Measurements from ENCODE around the gene FYB1.
"Not testable (repeated sequence)": the region's sequence is repeated elsewhere in the genome, so short reads cannot be mapped to it uniquely, and the experiment has no call there.

The FYB1 gene

DNA sequence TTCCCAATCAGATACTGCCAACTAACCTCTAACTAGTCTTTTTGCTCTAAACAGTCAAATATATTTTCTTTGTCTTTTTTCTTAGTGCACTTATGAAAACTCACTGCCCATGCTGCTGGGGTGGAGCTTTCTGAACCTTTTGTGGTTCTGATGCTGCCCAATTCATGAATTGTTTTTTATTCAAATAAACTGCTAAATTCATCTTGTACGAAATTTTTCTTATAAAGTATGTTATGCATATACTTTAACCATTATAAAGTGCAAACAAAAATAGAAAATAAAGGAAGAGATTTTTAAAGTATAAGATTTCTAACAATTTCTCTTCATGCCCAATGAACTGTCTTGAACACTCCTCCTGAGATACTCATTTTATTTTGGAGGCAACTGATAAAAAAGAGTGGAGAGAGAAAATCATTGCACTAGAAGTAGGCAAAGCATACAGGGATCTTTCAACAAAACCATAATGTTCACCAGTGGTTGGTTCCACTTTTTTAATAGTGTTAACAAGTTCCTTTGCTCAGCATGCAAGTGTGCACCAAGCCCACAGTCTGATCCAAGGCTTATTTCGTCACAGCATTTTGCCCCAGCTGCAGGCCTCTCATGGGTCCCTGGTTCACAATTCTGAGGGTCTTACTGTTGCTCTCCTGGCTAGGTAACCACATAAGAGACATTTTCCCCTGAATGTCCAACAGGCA, 6.2 kb upstream of the FYB1 start:
- no peak for DNase-seq

DNA sequence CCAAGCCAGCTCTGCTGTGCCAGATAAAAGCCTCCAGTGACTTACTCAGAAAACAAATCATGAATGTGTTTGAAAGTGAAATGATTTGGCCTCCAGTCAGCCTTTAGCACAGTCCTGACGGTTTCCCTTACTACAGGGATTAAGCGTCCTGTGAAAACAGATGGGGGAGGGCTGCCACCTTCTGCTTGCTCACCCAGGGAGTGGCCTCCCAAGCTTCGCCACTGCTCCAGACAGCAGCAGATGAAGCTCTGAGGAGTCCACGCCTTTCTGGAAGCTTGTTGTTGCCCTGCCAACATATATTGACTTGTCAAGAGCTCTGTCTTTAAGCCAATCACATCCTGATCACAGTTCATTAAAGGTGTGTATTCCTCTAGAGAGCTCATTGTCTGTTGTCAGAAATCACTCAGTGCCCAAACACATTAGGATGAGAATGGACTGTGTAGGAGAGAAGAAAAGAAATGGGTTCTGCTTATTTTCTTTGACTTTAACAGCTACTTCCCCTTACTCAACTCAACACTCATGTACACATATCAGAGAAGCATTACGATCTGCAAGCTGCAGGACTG, 4.9 kb upstream of the FYB1 start:
- no peak for DNase-seq

DNA sequence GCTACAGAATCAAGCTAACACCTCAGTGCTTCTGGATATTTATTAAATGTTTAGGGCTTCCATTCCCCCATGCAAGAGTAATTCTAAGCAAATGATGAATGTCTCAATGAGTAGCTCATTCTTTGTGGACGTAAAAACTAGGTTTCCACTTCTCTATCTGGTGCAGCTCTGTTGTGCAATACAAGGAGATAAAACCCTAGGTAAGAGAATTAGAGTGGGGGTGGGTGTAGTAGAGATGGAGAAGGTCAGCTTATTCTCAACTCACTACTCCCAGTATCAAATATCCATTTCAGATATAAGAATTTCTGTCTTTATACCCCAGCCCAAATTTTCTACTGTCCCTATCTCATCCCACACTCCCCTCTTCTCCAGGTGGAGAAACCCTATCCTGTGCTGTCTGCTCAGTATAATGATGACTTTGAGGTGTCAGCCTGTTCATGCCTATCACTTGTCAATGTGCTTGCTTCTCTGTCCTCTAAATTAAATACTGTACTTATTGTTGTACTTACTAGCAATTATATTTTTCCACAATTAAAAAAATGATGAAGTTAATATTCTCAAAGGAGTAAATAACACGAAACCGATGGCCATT, 4.3 kb upstream of the FYB1 start:
- DNase-seq = no peak

- not testable (repeated sequence) for DNase-seq
Observed at GRCh38 chr5:39221671-39222070, 2.3 kb upstream of the FYB1 start.

GRCh38 chr5:39220280-39221030, 1.1 kb upstream of the FYB1 start:
- no peak for DNase-seq

- DNase-seq = no peak
Observed at GRCh38 chr5:39218482-39219402, 621 bp downstream of the FYB1 start.

DNA sequence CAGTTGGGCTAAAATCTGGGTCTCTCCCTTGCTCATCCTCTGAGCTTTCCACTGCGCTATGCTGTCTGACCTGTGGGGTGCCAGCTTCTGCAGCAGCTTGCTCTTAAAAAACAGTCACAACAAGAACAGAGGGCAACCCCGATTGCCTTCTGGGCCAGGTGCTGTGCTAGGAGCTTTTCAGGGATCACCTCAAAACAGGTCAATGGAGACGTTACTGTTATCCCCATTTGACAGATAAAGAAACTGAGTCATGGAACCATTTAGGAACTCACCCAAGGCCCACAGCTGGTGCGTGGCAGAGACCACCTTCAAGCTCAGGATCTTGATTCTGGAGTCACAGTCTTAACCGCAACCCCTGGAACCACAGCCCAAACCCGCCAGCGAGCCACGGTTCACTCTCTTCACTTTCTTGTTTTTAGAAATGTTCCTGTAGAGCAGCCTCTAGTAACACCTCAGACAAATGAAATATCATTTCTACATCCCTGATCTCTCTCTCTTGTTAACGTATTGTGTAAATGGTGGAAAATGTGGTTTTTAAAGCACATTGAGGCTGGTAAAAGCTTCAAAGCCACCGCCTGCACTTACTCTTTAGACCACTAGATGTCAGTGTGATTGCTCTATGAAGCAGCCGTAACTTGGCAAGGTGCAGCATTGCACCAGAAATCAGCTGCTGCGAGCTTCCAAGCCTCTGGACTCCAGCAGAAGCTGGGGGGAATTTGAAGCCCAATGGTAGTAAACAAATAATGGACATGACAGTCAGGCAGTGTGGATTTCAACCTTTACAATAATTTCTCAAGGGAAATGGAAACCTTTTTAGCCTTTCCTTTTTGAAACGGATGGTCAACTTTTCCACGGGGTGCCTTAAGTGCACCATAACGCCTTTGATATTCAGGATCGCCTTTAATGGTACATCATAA, 1.7 kb downstream of the FYB1 start:
- DNase-seq = peak; percentile 87

- no peak for DNase-seq
Observed at GRCh38 chr5:39216631-39217030, 2.7 kb downstream of the FYB1 start.

DNA sequence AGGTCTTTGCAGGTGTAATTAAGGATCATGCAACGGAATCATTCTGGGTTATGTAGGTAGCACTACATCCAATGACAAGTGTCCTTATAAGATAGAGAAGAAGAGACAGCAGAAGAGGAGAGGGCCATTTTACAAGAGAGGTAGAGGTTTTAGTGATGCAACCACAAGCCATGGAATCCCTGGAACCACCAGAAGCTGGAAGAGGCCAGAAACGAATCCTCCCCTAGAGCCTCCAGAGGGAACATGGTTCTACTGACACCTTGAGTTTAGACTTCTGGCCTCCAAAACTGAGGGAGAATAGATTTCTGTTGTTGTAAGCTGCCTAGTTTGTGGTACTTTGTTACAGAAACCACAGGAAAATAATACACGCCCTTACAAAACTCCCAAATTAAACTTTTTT, 3.5 kb downstream of the FYB1 start:
- DNase-seq = no peak

- no peak for DNase-seq
Observed at GRCh38 chr5:39214912-39215709, 4.3 kb downstream of the FYB1 start.

DNA sequence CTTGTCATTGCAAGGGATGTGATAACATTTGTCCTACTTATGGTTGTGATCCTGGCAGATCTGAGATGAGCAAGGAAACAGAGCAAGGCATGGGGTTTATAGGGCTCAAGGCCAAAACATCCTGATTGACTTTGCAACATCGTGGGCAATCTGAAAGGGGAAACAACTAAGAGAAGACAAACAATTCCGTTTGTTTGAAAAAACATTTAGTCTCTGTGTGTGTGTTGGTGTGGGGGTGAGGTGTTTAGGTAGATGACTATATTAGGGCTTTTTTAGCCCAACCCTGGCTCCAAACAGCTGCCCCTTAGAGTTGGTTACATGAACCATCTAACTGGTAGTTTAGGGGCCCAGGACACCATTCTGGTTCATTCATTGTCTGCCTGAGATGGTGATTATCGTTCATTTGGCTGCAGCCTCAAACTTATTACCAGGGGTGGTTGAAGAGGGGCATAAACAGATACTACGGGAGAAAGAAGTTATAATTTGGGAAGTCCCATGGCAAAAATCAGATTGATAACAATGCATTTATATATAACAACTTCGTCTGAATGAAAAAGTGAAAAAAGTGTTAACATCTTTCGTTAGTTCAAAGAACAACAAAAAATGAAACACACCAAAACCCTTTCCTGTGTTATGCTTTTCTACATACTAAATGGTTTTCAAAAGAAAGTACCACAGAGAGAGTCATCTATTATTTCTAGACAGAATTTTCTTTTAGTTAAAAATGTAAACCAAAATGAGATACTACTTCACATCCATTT, 5.7 kb downstream of the FYB1 start:
- no peak for DNase-seq

DNA sequence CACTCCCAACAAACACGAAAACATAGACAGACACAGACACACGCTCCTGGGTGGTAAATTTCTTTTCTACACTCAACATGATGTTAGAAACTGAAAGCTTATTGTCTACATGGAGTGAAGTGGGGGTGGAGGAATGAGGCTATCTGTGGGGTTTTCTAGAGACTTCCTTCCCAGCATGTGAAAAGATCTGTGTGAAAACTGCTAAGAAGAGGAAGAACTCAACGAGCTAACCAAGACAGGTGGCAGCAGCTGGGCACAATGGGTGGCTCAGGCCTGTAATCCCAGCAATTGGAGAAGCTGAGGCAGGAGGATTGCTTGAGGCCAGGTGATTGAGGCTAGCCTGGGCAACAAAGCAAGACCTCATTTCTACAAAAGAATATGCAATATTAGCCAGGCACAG, 7.6 kb downstream of the FYB1 start:
- DNase-seq = no peak

DNA sequence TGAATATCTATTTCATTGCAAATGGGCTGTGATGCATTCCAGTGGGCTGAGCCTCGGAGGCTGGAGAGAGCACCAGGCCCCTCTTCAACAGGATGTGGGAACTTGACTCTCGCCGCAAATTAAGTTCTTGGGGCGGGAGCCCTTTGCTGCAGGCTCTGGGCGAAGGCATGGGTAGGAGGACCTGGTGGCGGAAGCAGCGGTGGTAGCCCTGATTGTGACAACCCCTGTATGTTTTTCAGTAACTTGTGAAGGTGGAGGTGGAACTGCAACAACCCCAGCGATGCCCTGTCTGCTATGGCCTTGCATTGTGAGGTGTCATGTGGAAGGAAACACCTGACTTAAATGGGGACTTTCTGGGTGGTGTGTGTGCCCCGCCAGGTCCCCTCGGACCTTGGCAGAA, 9.4 kb downstream of the FYB1 start:
- DNase-seq = peak; percentile 81

GRCh38 chr5:39208471-39208870, 10.9 kb downstream of the FYB1 start:
- no peak for DNase-seq

DNA sequence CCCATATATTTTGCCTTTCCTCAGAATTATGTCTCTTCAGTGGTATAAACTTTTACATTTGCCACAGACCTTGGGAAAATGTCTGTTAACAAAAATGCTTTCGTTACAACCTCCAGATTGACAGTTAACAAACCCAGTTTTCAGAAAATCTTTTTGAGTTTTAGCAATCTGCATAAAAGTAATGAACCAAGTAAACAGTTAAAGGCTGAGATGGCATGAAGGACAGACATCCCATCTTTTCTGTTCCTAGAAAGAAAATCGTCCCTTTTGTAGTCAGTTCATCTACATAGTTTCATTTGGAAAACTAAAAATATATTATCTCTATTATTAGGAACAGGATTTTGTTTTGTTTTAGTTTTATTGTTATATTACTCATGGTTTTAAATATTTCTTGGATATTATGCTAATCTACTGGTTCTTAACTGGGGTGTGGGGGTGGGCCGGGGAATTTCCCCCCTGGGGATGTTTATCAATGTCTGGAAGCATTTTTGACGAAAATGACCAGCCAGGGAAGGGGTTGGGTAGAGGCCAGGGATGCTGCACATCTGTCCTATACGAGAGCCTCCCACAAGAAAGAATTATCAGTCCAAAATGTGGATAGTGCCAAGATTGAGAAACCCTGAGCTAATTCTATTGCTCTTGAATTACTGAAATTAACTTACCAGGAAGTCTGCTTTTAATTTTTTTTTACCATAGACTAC, 11.9 kb downstream of the FYB1 start:
- no peak for DNase-seq

- no peak for DNase-seq
Observed at GRCh38 chr5:39206630-39207321, 12.6 kb downstream of the FYB1 start.

- DNase-seq = no peak
Observed at GRCh38 chr5:39205550-39205949, 13.8 kb downstream of the FYB1 start.

DNA sequence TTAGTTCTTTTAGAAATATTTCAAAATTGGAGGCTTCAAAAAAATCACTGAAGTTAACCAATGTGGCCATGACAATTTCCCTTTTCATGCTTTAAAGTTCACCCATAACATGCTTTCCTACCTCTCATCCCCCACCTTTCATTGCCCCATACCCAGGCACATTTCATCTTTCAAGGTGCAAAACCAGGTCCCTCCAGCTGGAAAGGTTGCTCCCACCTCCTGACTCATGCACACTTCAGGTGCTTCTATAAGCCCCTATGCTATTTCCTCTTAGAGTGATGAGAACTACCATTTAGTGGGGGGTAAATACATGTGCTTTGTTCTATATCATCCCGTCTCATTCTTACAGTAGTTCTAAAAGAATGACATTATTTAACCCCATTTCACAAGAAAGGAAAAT, 15.4 kb downstream of the FYB1 start:
- no peak for DNase-seq
